Skin epidermis (tissue), 12 donors: Measurements from ENCODE around the gene NLGN2.

Source experiments
- H3K27ac ChIP-seq, 21 experiments: fragments of 200-600 bp; sonication (generic) in 11 of 21; one replicate each; pipeline ENCODE4 v1.5.0; 2020; ENCODE audit warnings: mild to moderate bottlenecking in 3 of 21, inconsistent platforms in 2 of 21, moderate library complexity in 2 of 21
- H3K4me3 ChIP-seq, 7 experiments: fragments of 200-600 bp; sonication (generic) in 2 of 7; one replicate each; pipeline ENCODE4 v1.5.0; 2020; ENCODE audit warnings: inconsistent platforms in 2 of 7, mild to moderate bottlenecking in 2 of 7, moderate library complexity in 1 of 7

The NLGN2 gene

GRCh38 chr17:7445619-7445968, 37.9 kb downstream of the NLGN2 start:
- Histone ChIP-seq H3K27ac (peak overlapping the region in 3 of 21 experiments; percentile 11 to 43 (median 41)), H3K4me3 (peak overlapping the region in 6 of 7 experiments; percentile 1 to 37 (median 17))

DNA sequence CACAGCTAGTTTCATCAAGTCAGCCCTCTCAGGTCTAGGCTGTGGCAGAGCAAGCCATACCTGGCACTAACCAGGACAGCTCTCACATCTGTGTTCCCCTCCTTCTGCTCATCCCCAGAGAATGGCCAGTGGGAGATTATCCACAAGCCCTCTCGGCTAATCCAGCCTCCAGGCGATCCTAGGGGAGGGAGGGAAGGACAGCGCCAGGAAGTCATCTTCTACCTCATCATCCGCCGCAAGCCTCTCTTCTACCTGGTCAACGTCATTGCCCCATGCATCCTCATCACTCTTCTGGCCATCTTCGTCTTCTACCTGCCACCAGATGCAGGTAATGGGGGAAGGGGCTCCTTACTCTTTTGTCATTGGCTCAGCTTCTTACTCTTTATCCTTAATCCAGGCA, 40.8 kb downstream of the NLGN2 start:
- no peak overlapping the region for H3K4me3 ChIP-seq
- no peak overlapping the region for H3K27ac ChIP-seq

- no peak overlapping the region for H3K4me3 ChIP-seq
- H3K27ac ChIP-seq = peak overlapping the region in 1 of 21 experiments; percentile 66
Observed at GRCh38 chr17:7459961-7460545, 52.4 kb downstream of the NLGN2 start.

DNA sequence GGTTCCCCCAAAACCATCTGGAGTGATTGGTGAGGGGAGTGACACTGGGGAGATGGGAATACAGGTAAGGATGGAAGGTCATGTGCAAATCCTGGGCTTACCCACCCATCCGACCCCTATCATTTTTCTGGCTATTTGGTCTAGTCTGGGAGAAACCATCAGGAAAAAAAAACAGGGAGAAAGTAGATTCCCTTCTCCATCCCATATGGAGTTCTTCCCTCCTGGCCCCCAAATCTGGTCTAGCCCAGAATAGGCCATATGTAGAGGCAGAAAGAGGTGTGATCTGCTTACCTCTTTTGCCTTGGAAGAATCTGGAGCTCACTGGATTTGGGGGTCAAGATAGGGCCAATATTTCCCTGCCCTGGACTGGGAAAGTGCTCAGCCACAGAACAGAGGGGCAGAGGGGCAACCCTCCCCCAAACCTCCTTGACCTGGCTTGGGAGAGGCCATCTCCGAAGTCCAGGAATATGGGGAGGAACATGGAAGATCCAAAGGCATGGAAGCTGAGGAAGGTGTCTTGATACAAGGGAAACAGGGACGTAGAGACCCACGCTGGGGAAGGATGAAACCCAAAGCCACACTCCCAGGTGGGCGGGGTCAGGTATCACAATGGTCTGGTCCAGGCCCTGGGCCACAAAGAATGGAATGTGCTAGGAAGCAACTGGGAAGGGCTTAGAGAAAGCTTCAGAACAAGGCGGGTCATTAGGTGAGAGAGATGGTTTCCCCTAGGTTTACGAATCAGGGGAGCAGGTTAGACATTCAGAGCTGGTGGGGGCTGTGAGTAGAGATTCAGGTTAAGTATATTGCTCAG, 53.4 kb downstream of the NLGN2 start:
- no peak overlapping the region for H3K4me3 ChIP-seq

GRCh38 chr17:7462474-7463371, 55.1 kb downstream of the NLGN2 start:
- peak overlapping the region in 7 of 21 experiments; percentile 41 to 71 (median 54) for H3K27ac ChIP-seq
- H3K4me3 ChIP-seq = no peak overlapping the region

More for the DNA sequence above, 53.4 kb downstream of the NLGN2 start:
- peak overlapping the region in 2 of 21 experiments; percentile 37 to 66 for H3K27ac ChIP-seq

DNA sequence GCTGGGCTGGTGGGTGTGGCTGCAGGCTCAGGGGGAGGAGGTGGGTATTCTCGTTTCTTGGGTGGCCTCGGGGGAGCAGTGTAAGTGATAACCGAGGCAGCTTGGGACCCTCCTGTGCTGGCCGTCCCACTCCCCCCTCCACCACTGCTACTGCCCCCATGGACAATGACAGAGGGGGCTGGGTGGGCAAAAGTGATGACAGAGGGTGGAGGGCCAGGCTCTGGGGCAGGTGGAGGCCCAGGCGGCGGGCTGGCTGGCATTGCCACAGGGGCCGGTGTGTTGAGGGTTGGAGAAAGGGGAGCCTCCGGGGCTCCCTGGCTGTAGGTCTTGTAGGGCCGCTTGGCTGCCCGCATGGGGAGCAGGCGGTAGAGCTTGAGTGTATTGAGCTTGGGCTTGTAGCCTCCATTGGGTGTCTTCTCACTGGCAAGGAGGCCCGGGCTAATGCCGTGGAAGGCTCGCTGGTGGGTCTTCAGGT, 55.8 kb downstream of the NLGN2 start:
- Histone ChIP-seq H3K27ac (peak overlapping the region in 11 of 21 experiments; percentile 10 to 71 (median 52)), H3K4me3 (no peak overlapping the region)

GRCh38 chr17:7464081-7464480, 56.4 kb downstream of the NLGN2 start:
- H3K4me3 ChIP-seq = no peak overlapping the region
- H3K27ac ChIP-seq = peak overlapping the region in 10 of 21 experiments; percentile 10 to 71 (median 53)

DNA sequence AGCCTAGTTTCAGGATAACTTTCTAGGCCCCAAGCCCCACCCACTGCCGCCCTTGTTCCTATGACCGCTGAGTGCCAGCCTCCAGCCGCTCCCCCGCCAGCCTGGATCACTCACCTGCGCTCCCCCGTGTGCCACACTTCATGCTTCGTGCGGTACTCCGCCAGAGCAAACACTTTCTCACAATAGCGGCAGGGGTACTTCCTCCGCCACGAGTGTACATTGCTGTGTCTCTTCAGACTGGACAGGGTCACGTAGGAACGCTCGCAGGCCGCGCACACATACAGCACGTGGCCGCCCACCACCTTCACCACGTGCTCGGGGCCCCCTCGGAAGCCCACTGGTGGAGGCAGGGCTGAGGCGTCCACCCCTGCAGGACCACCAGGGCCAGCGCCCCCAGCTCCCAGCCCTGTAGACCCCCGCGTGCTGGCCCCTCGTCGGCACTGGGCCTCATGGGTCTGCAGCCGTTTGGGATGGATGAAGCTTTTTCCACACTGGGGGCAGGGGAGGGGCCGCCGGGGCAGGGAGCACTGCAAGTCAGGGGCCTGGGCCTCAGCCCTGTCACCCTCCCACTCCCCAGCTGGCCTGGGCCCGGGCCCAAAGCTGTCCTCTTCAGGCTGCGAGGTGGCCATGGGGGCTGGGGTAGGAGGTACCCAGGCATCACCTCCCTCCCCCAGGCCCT, 58.1 kb downstream of the NLGN2 start:
- no peak overlapping the region for H3K4me3 ChIP-seq
- peak overlapping the region in 3 of 21 experiments; percentile 41 to 64 (median 56) for H3K27ac ChIP-seq

DNA sequence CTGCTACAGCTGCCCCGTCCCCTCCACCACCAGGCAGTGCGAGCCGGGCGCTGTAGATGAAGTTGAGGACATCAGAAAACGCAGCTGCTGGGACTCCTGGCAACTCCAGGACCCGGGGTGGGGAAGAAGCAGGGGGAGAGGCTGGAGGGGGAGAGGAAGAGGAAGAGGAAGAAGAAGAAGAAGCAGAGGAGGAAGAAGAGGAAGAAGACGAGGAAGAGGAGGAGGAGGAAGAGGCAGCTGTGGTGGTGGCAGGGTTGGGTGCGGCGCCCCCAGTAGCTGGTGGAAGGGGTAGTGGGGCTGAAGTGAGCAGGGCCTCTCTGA, 58.6 kb downstream of the NLGN2 start:
- Histone ChIP-seq H3K4me3 (no peak overlapping the region), H3K27ac (peak overlapping the region in 8 of 21 experiments; percentile 2 to 64 (median 32))

DNA sequence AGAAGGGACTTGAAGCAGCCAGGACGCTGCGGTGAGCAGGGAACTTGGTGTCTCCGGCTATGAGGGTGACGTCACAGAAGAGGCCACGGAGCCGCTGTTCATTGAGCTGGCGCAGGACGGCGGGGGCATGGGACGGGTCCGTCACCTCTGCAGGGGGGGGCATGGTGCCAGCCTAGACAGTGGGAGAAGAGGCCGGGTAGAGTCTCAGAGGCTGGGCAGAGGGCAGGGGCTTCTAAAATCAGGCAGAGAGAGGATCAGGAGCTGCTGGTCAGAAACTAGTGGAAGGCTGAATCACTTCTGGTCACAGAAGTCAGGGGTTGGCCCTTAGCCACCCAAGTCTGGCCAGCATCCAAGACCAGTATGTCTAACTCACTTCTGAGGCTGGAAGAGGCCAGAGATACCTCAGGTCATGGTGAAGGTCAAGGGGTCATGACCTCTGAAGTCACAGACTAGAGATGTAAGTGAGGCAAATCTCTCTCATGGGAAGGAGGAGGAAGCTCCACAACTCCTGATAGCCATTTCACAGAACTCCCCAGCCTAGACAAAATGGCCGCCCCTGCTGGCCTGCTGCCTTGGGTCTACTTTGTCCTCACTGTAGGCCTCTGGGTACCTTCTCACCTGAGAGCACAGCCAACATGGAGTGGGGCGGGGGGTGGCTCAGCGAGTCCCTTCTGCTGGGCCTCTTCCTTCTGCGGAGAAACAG, 59.1 kb downstream of the NLGN2 start:
- peak overlapping the region in 11 of 21 experiments; percentile 14 to 72 (median 46) for H3K27ac ChIP-seq

DNA sequence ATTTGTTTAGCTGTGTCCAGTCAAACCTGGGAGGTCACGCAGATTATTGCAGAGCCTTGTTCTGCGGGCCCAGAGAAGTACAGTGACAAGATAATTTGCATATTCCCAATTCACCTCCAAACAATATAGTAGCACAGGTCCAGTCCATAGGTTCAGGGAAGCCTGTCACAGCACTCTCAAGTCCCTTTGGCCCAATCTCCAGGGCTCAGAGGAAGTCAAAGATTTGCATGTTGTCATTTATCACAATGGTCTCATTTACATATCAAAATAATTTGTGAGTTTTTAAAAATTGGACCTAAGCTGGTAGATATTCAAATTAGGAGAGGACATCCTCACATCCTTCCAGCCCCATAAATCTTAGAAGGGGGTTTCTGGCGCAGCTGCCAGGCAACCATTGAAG, 59.9 kb downstream of the NLGN2 start:
- Histone ChIP-seq H3K27ac (peak overlapping the region in 9 of 21 experiments; percentile 6 to 72 (median 46)), H3K4me3 (no peak overlapping the region)

More for the DNA sequence above, 59.1 kb downstream of the NLGN2 start:
- H3K4me3 ChIP-seq = no peak overlapping the region

- Histone ChIP-seq H3K4me3 (no peak overlapping the region), H3K27ac (no peak overlapping the region)
Observed at GRCh38 chr17:7468290-7468689, 60.6 kb downstream of the NLGN2 start.

GRCh38 chr17:7468804-7469389, 61.3 kb downstream of the NLGN2 start:
- no peak overlapping the region for H3K4me3 ChIP-seq
- no peak overlapping the region for H3K27ac ChIP-seq
